ENCODE measurements around the gene TNS1.
A peak's percentile ranks its signal among the peaks of the same experiment; 100 is the strongest.

TNS1 gene

DNA sequence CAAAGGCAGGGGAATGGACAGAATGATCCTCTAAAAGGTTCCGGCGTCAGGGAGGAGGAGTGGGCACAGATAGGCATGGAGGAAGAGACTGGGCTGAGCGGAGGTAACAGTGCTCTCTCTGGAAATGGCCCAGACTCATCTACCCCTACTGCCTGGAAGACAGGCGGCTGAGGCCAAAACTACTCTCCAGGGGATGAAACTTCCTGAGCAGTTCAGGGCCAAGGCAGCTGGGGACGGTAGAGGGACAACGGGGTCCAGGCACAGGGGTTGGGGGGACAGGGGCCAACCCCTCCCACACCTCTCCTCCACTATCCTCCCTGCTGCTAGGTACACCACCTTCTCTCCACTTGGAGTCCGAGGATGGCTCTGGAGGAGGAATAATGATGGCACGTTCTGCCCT lies 94.3 kb downstream of the TNS1 start:
- Histone ChIP-seq H3K36me3 (ENCODE audit: control insufficient read depth in 1 of 2, insufficient read depth in 2 of 2, low read length in 2 of 2) (peaks cover 0 to 3% of the 10 kb centered on the region in 2 donors), H3K27me3 (ENCODE audit: low read depth, low read length) (no peaks in the 10 kb centered on the region), H3K4me3 (ENCODE audit: low read depth in 1 of 2, low read length in 2 of 2) (no peak overlapping the region), H3K9me3 (ENCODE audit: control insufficient read depth in 1 of 2, low read length in 2 of 2) (no peaks in the 10 kb centered on the region), H3K4me1 (ENCODE audit: control insufficient read depth in 1 of 2, insufficient read depth in 2 of 2, low read length in 2 of 2) (peaks cover 46 to 98% of the 10 kb centered on the region in 2 donors), H3K27ac (ENCODE audit: low read length) (peak overlapping the region; percentile 53)

DNA sequence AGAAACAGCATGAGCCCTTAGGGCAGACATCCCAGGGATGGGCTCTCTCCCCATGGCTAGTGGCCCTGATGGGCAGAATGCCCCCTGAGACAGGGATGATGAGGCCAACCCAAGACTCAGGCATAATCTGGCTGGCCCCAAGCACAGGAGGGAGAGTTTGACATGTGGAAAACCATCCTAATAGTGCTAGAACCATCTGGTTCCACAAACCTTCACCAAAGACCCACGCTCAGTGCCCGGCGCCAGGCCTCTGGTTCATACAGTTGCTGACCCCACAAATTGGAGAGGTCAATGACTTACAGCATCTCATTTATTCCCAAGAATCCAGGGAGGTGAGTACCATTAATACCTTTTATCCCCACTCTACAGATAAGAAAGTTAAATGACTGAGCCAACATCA lies 95.5 kb downstream of the TNS1 start:
- Histone ChIP-seq H3K9me3 (ENCODE audit: control insufficient read depth in 1 of 2, low read length in 2 of 2) (no peaks in the 10 kb centered on the region), H3K4me1 (ENCODE audit: control insufficient read depth in 1 of 2, insufficient read depth in 2 of 2, low read length in 2 of 2) (peaks cover 59 to 98% of the 10 kb centered on the region in 2 donors), H3K4me3 (ENCODE audit: low read depth in 1 of 2, low read length in 2 of 2) (no peak overlapping the region), H3K27me3 (ENCODE audit: low read depth, low read length) (no peaks in the 10 kb centered on the region), H3K36me3 (ENCODE audit: control insufficient read depth in 1 of 2, insufficient read depth in 2 of 2, low read length in 2 of 2) (peaks cover 0 to 3% of the 10 kb centered on the region in 2 donors), H3K27ac (ENCODE audit: low read length) (peak overlapping the region; percentile 53)

DNA sequence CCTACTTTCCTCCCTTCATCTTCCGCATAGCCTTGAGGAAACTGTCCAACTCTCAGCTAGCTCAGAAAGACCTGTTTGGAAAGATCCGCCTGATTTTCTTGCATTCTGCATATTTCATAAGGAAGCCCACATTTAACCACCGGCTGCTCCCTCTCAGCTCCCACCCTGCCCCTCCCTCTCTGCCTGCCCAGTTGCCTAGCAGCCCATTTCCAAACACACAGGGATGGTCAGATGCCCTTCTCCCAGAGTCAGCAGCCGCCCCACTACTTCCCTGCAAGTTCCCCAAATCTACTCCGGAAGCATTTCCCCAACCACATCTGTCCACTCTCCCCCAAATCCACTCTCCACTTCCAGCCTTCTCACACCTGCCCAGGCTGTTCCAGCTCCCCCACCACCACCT lies 96.0 kb downstream of the TNS1 start:
- peak overlapping the region; percentile 53 for H3K27ac ChIP-seq (ENCODE audit: low read length)
- peaks cover 61 to 98% of the 10 kb centered on the region in 2 donors for H3K4me1 ChIP-seq (ENCODE audit: control insufficient read depth in 1 of 2, insufficient read depth in 2 of 2, low read length in 2 of 2)

DNA sequence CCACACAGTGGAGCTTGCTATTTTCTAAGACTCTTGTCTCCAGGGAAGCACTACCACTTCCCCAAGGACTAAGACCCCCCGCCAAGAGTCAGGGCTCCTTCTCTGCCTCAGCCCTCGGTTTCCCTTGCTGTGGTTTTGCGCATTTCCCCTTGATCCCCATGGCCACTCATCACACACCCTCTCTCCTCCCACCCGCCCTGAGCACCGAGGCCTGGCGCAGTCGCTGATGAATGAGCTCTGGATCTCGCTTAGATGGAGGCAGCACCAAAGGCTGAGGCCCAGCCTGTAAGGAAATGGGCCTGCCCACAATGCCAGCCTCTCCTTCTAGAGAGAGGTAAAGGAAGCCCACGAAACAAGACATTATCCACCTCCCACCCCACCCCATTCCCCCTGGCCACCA lies 96.9 kb downstream of the TNS1 start:
- Histone ChIP-seq H3K27ac (ENCODE audit: low read length) (peak overlapping the region; percentile 94), H3K4me3 (ENCODE audit: low read depth in 1 of 2, low read length in 2 of 2) (no peak overlapping the region), H3K36me3 (ENCODE audit: control insufficient read depth in 1 of 2, insufficient read depth in 2 of 2, low read length in 2 of 2) (peaks cover 2 to 3% of the 10 kb centered on the region in 2 donors), H3K4me1 (ENCODE audit: control insufficient read depth in 1 of 2, insufficient read depth in 2 of 2, low read length in 2 of 2) (peaks cover 57 to 98% of the 10 kb centered on the region in 2 donors), H3K9me3 (ENCODE audit: control insufficient read depth in 1 of 2, low read length in 2 of 2) (no peaks in the 10 kb centered on the region), H3K27me3 (ENCODE audit: low read depth, low read length) (no peaks in the 10 kb centered on the region)

More for the DNA sequence above, 96.0 kb downstream of the TNS1 start:
- H3K9me3 ChIP-seq (ENCODE audit: control insufficient read depth in 1 of 2, low read length in 2 of 2): no peaks in the 10 kb centered on the region
- H3K27me3 ChIP-seq (ENCODE audit: low read depth, low read length): no peaks in the 10 kb centered on the region
- H3K36me3 ChIP-seq (ENCODE audit: control insufficient read depth in 1 of 2, insufficient read depth in 2 of 2, low read length in 2 of 2): peaks cover 0 to 3% of the 10 kb centered on the region in 2 donors
- H3K4me3 ChIP-seq (ENCODE audit: low read depth in 1 of 2, low read length in 2 of 2): no peak overlapping the region

DNA sequence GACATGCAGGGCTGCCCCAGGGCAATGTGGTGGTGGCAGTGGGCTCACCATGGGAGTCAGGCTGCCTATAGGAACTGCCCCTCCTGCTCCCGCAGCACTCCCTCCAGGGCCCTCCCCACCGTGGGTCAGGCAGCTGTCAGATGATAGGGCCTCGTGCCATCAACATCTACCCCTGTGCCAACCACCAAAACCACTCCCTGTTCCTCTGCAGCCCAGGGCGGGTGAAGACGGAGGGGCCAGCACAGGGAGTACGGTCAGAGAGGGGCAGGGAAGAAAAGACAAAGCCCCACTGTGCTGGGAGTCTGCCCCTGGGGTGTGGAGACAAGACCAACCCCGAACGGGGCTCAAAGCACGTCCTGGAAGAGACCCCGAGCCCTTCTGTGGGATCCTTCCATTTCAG lies 97.4 kb downstream of the TNS1 start:
- Histone ChIP-seq H3K27me3 (ENCODE audit: low read depth, low read length) (no peaks in the 10 kb centered on the region), H3K4me3 (ENCODE audit: low read depth in 1 of 2, low read length in 2 of 2) (peak overlapping the region in 1 of 2 donors; percentile 12), H3K27ac (ENCODE audit: low read length) (peak overlapping the region; percentile 94), H3K9me3 (ENCODE audit: control insufficient read depth in 1 of 2, low read length in 2 of 2) (no peaks in the 10 kb centered on the region), H3K36me3 (ENCODE audit: control insufficient read depth in 1 of 2, insufficient read depth in 2 of 2, low read length in 2 of 2) (peaks cover 3 to 7% of the 10 kb centered on the region in 2 donors), H3K4me1 (ENCODE audit: control insufficient read depth in 1 of 2, insufficient read depth in 2 of 2, low read length in 2 of 2) (peaks cover 52 to 98% of the 10 kb centered on the region in 2 donors)

DNA sequence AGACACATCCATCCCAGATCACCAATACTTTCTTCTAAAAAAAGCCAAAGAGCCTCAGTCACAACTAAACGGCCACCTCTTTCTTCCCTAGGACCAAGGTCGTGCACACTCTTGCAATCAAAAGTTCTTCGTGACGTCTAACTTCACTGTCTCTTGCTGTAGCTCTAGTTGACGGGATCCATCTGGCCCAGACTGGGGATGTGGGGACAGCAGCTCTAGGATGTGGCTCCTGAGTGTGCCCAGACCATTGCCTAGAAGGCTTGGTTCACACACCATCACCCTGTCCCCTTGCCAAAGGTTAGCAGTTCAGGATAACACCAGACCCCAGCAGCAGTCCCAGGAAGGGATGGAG lies 98.2 kb downstream of the TNS1 start:
- Histone ChIP-seq H3K36me3 (ENCODE audit: control insufficient read depth in 1 of 2, insufficient read depth in 2 of 2, low read length in 2 of 2) (peaks cover 7 to 8% of the 10 kb centered on the region in 2 donors), H3K9me3 (ENCODE audit: control insufficient read depth in 1 of 2, low read length in 2 of 2) (no peaks in the 10 kb centered on the region), H3K27me3 (ENCODE audit: low read depth, low read length) (no peaks in the 10 kb centered on the region), H3K4me3 (ENCODE audit: low read depth in 1 of 2, low read length in 2 of 2) (peak overlapping the region in 1 of 2 donors; percentile 32), H3K27ac (ENCODE audit: low read length) (peak overlapping the region; percentile 94), H3K4me1 (ENCODE audit: control insufficient read depth in 1 of 2, insufficient read depth in 2 of 2, low read length in 2 of 2) (peaks cover 55 to 98% of the 10 kb centered on the region in 2 donors)

DNA sequence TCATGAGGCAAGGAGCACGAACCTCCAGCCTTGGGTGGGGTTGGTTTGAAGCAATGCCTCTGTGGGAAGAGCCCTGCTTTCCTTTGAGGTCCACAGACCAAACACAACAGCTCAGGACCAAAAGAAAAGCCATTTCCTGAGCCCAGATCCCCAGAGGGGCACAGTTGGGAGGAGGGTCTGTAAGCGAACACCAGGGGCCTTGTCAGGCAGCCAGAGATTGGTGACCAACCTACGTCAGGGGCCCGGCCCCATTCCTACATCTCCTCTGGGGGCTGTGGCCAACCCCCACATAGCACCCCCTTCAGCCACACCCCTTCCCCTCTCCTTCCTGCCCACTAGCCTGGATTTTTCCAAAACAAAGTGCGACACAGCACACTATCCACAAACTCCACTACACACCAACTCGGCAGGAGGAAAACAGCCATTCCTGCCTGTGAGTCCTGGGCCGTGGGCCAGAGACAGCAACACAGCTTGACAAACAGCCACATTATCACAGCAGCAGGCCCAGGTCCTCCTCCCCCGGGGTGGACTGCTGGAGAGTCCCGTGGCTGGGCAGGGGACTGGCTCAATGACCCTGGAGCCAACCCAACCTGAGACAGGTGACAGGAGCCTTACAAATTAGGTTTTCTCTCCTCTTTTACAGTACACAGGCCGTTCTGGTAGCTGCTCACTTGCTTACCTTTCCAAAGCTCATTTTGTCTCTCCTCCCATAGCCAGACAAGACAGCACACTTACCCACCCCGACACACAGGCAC lies 98.8 kb downstream of the TNS1 start:
- peaks cover 7 to 8% of the 10 kb centered on the region in 2 donors for H3K36me3 ChIP-seq (ENCODE audit: control insufficient read depth in 1 of 2, insufficient read depth in 2 of 2, low read length in 2 of 2)

DNA sequence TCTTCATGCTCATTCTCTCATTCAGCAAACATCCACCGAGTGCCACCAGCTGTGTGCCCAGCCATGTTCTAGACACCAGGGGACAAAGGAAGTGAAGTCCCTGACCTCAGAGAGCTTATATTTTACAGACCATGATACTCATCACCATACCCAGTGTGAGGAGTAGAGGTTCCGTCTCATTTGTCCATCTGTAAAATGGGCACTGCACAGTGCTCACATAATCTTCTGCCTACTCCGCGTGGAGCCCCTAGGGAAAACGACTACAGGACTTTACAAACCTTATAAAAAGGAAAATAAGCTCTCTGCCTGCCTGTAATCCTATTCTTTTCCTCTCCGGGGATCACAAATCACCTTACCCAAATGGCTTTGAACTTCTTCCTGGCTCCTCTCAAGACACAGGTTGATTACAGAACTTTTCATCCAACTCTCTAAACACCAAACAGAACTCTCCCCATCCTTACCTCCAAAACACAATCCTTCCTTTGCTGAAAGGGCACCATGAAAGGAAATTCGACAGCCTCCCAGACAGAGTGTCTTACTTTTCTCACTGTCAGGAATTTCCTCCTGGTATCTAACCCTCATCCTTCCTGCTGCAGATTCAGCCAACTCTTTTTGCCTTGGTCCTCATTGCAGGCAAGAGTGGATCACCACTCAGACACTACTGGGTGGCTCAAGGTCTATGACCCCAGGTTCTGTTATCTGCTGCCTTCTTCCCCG lies 99.5 kb downstream of the TNS1 start:
- Histone ChIP-seq H3K27me3 (ENCODE audit: low read depth, low read length) (no peaks in the 10 kb centered on the region), H3K4me3 (ENCODE audit: low read depth in 1 of 2, low read length in 2 of 2) (peak overlapping the region in 1 of 2 donors; percentile 32), H3K4me1 (ENCODE audit: control insufficient read depth in 1 of 2, insufficient read depth in 2 of 2, low read length in 2 of 2) (peaks cover 65 to 99% of the 10 kb centered on the region in 2 donors), H3K27ac (ENCODE audit: low read length) (peak overlapping the region; percentile 94), H3K9me3 (ENCODE audit: control insufficient read depth in 1 of 2, low read length in 2 of 2) (no peaks in the 10 kb centered on the region), H3K36me3 (ENCODE audit: control insufficient read depth in 1 of 2, insufficient read depth in 2 of 2, low read length in 2 of 2) (peaks cover 7 to 9% of the 10 kb centered on the region in 2 donors)

More for the DNA sequence above, 98.8 kb downstream of the TNS1 start:
- peak overlapping the region in 1 of 2 donors; percentile 32 for H3K4me3 ChIP-seq (ENCODE audit: low read depth in 1 of 2, low read length in 2 of 2)
- H3K4me1 ChIP-seq (ENCODE audit: control insufficient read depth in 1 of 2, insufficient read depth in 2 of 2, low read length in 2 of 2): peaks cover 60 to 98% of the 10 kb centered on the region in 2 donors
- H3K27me3 ChIP-seq (ENCODE audit: low read depth, low read length): no peaks in the 10 kb centered on the region
- peak overlapping the region; percentile 94 for H3K27ac ChIP-seq (ENCODE audit: low read length)
- no peaks in the 10 kb centered on the region for H3K9me3 ChIP-seq (ENCODE audit: control insufficient read depth in 1 of 2, low read length in 2 of 2)

DNA sequence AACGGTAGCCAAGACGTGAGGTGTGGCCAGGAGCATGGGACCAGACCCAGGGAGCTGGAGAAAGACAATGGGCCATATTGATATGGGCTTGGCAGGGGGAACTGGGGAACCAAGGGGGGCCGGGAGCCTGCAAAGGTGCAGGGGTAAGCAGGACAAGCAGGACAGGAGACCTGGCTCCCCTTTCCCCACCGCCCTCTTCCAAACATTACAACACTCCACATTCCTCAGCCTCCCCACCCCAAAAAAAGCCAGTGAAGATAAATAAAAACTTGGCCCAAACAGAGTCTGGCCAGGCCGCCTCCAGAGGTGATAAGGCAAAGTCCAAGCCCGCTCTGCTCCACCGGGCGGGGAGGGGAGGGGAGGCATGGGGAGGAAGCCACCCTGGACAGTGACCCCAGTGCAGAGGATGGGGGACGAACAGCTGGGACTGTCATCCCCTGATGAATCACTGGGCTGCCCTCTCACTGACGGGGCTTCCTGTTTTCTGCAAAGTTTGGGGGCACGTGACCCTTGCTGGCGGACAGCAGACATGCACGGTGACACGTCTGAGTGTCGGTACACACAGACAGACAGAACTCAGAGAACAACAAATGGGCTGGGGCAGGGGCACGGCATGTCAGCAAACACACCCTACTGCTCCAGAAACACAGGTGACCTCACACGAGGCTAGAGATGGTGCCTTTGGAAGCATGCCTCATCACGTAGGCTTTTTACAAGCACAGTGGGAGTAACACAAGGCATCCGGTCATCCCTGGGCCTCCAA lies 100.2 kb downstream of the TNS1 start:
- Histone ChIP-seq H3K27me3 (ENCODE audit: low read depth, low read length) (no peaks in the 10 kb centered on the region), H3K4me3 (ENCODE audit: low read depth in 1 of 2, low read length in 2 of 2) (peak overlapping the region in 1 of 2 donors; percentile 32), H3K4me1 (ENCODE audit: control insufficient read depth in 1 of 2, insufficient read depth in 2 of 2, low read length in 2 of 2) (peaks cover 64 to 99% of the 10 kb centered on the region in 2 donors), H3K36me3 (ENCODE audit: control insufficient read depth in 1 of 2, insufficient read depth in 2 of 2, low read length in 2 of 2) (peaks cover 11 to 16% of the 10 kb centered on the region in 2 donors), H3K9me3 (ENCODE audit: control insufficient read depth in 1 of 2, low read length in 2 of 2) (no peaks in the 10 kb centered on the region), H3K27ac (ENCODE audit: low read length) (peak overlapping the region; percentile 94)

DNA sequence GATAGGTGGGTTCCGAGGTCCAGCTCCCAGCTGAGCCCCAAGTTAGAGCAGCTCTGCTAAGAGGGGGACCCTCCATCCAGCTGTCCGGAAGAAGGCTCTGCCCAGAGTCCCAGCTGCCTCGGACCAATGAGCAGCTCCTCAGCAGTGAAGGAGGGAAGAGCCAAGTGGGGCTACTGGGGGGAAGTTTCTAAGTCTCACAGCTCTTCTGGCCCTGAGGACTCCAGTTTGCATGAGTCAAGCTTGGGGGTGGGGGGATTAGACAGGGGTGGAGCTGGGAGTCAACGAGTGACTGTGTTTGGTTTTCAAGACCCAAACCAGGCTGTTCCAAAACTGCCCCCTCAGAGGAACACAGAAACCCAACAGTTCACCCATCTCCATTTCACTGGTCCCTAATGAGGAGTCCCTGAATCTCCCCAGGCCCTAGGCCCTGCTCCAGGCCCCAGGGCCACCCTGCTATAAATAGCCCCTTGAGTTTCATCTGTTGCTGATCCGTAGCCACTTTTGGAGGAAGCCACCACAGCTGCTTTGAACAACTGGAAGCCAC lies 100.9 kb downstream of the TNS1 start:
- Histone ChIP-seq H3K27ac (ENCODE audit: low read length) (peak overlapping the region; percentile 94), H3K4me1 (ENCODE audit: control insufficient read depth in 1 of 2, insufficient read depth in 2 of 2, low read length in 2 of 2) (peaks cover 60 to 97% of the 10 kb centered on the region in 2 donors), H3K36me3 (ENCODE audit: control insufficient read depth in 1 of 2, insufficient read depth in 2 of 2, low read length in 2 of 2) (peaks cover 17 to 23% of the 10 kb centered on the region in 2 donors), H3K4me3 (ENCODE audit: low read depth in 1 of 2, low read length in 2 of 2) (peak overlapping the region in 1 of 2 donors; percentile 6), H3K27me3 (ENCODE audit: low read depth, low read length) (no peaks in the 10 kb centered on the region), H3K9me3 (ENCODE audit: control insufficient read depth in 1 of 2, low read length in 2 of 2) (no peaks in the 10 kb centered on the region)

All from muscle layer of duodenum (tissue), 2 donors.